IMR-90 (cell line): ENCODE measurements around the gene LAMB1. TPM values are rescaled to one million over a fixed set of nuclear protein-coding genes. Genes with fewer than 3 reads are reported as not detected.

ENCODE experiments used
- ATAC-seq: fragments of 200-7000 bp; cut with Tn5 transposase; 2 replicates; pipeline ENCODE4 v1.9.1; 2020; ENCODE audit warnings: low read depth, mild to moderate bottlenecking, moderate library complexity
- BruUV-seq: library from RNA; stranded (reverse); fragments of 400-500 nt; replicated peaks from 2 replicates; lab custom pipeline; 2021; lab: Mats Ljungman, UMichigan
- CTCF ChIA-PET: fragments of 300-600 bp; formaldehyde crosslinking; extraction: SDS; loops from one replicate; lab custom pipeline; 2021; ENCODE audit warnings: antibody characterized with exemption; lab: Yijun Ruan, JAX
- POLR2A ChIA-PET: fragments of 300-600 bp; sonication (Branson Sonifier 250); formaldehyde crosslinking; loops from one replicate; lab custom pipeline; 2022; ENCODE audit warnings: antibody characterized with exemption; ENCODE audit not compliant: unreplicated experiment; lab: Charles Lee
- DNase-seq: peaks from one replicate; pipeline ENCODE4 v3.0.0; 2013
- H2AFZ ChIP-seq: replicated peaks from 2 replicates; pipeline ENCODE3; 2013; ENCODE audit warnings: low read length, mild to moderate bottlenecking; ENCODE audit not compliant: poor library complexity
- H2AK5ac ChIP-seq: 2 replicates; pipeline ENCODE4 v1.6.1; 2013; ENCODE audit warnings: low read depth, low read length, inconsistent platforms
- H2AK9ac ChIP-seq: replicated peaks from 2 replicates; pipeline ENCODE3; 2013; ENCODE audit warnings: mild to moderate bottlenecking, low read depth, low read length, moderate library complexity; ENCODE audit not compliant: poor library complexity
- H2BK120ac ChIP-seq: 2 replicates; pipeline ENCODE4 v1.6.1; 2013; ENCODE audit warnings: low read depth, low read length, inconsistent platforms
- H2BK15ac ChIP-seq: 3 replicates; pipeline ENCODE4 v1.6.1; 2013; ENCODE audit warnings: low read depth, low read length, inconsistent platforms
- H2BK20ac ChIP-seq: 2 replicates; pipeline ENCODE4 v1.6.1; 2013; ENCODE audit warnings: low read depth, mild to moderate bottlenecking, inconsistent platforms, low read length, moderate library complexity
- H2BK5ac ChIP-seq: 2 replicates; pipeline ENCODE4 v1.6.1; 2013; ENCODE audit warnings: mild to moderate bottlenecking, low read depth, low read length, inconsistent platforms; ENCODE audit not compliant: poor library complexity, severe bottlenecking
- H3K14ac ChIP-seq: replicated peaks from 2 replicates; pipeline ENCODE4 v1.6.1; 2013; ENCODE audit warnings: low read depth, low read length, inconsistent platforms
- H3K18ac ChIP-seq: 2 replicates; pipeline ENCODE4 v1.6.1; 2013; ENCODE audit warnings: low read depth, low read length, control low read depth
- H3K23ac ChIP-seq: 2 replicates; pipeline ENCODE4 v1.6.1; 2013; ENCODE audit warnings: low read depth, low read length, inconsistent platforms
- H3K27ac ChIP-seq: 2 replicates; pipeline ENCODE4 v1.5.1; 2013; ENCODE audit warnings: mild to moderate bottlenecking, control low read depth, low read length; ENCODE audit not compliant: insufficient read depth
- H3K27me3 ChIP-seq: 2 replicates; pipeline ENCODE4 v1.6.1; 2013; ENCODE audit warnings: low read length; ENCODE audit not compliant: control insufficient read depth, insufficient read depth
- H3K36me3 ChIP-seq: 2 replicates; pipeline ENCODE4 v1.6.1; 2013; ENCODE audit warnings: low read length, mixed read lengths; ENCODE audit not compliant: control insufficient read depth, insufficient read depth
- H3K4ac ChIP-seq: 2 replicates; pipeline ENCODE4 v1.6.1; 2013; ENCODE audit warnings: low read depth, low read length, inconsistent platforms
- H3K4me1 ChIP-seq: 2 replicates; pipeline ENCODE4 v1.6.1; 2013; ENCODE audit warnings: low read length, mixed read lengths; ENCODE audit not compliant: control insufficient read depth, insufficient read depth
- H3K4me2 ChIP-seq: 2 replicates; pipeline ENCODE4 v1.6.1; 2013; ENCODE audit warnings: low read depth, mild to moderate bottlenecking, control low read depth, low read length, moderate library complexity
- H3K4me3 ChIP-seq: 2 replicates; pipeline ENCODE4 v1.5.1; 2013; ENCODE audit warnings: low read depth, mild to moderate bottlenecking, control low read depth, low read length, moderate library complexity; ENCODE audit not compliant: insufficient read depth
- H3K56ac ChIP-seq: 2 replicates; pipeline ENCODE4 v1.6.1; 2013; ENCODE audit warnings: low read length, inconsistent platforms; ENCODE audit not compliant: insufficient read depth; ENCODE audit errors: extremely low read depth
- H3K79me1 ChIP-seq, 2 experiments: 2 replicates each; pipeline ENCODE4 v1.6.1; 2013; ENCODE audit warnings: low read length in 2 of 2, inconsistent platforms in 1 of 2, low read depth in 1 of 2
- H3K9ac ChIP-seq: 2 replicates; pipeline ENCODE4 v1.6.1; 2013; ENCODE audit warnings: low read depth, low read length, control low read depth
- H3K9me1 ChIP-seq: 2 replicates; pipeline ENCODE4 v1.6.1; 2013; ENCODE audit warnings: low read length, inconsistent platforms; ENCODE audit not compliant: insufficient read depth
- H3K9me3 ChIP-seq: 2 replicates; pipeline ENCODE4 v1.6.1; 2013; ENCODE audit warnings: low read length; ENCODE audit not compliant: control insufficient read depth, insufficient read depth
- H4K20me1 ChIP-seq: 2 replicates; pipeline ENCODE4 v1.6.1; 2013; ENCODE audit warnings: low read length, inconsistent platforms; ENCODE audit not compliant: insufficient read depth
- H4K5ac ChIP-seq: 2 replicates; pipeline ENCODE4 v1.6.1; 2013; ENCODE audit warnings: mild to moderate bottlenecking, low read depth, low read length, control low read depth
- H4K8ac ChIP-seq, 2 experiments: 2 replicates each; pipeline ENCODE4 v1.6.1; 2013; ENCODE audit warnings: low read depth in 2 of 2, low read length in 2 of 2, control low read depth in 1 of 2, inconsistent platforms in 1 of 2
- H4K91ac ChIP-seq: 2 replicates; pipeline ENCODE4 v1.6.1; 2013; ENCODE audit warnings: low read depth, low read length, inconsistent platforms; ENCODE audit not compliant: insufficient read depth
- BHLHE40 ChIP-seq: fragments of 150-350 bp; IDR thresholded peaks from 2 replicates; pipeline ENCODE4 v1.6.1; 2016; ENCODE audit warnings: mild to moderate bottlenecking, low read depth, low read length
- CEBPB ChIP-seq: IDR thresholded peaks from 2 replicates; pipeline ENCODE4 v1.6.1; 2012; ENCODE audit warnings: low read depth, low read length, improper control_type of control experiment
- CTCF ChIP-seq: conservative IDR thresholded peaks from 2 replicates; pipeline ENCODE4 v1.5.1; 2012; ENCODE audit warnings: mild to moderate bottlenecking, low read depth, low read length, improper control_type of control experiment
- FOS ChIP-seq: fragments of 150-350 bp; IDR thresholded peaks from 2 replicates; pipeline ENCODE4 v1.6.1; 2016; ENCODE audit warnings: low read depth, low read length
- RFX5 ChIP-seq: IDR thresholded peaks from 2 replicates; pipeline ENCODE4 v1.8.0; 2012; ENCODE audit warnings: low read depth, mild to moderate bottlenecking, low read length, moderate library complexity
- SMC3 ChIP-seq: fragments of 150-350 bp; IDR thresholded peaks from 2 replicates; pipeline ENCODE4 v1.6.1; 2016; ENCODE audit warnings: low read depth, mild to moderate bottlenecking, antibody characterized with exemption, low read length, moderate library complexity
- WGBS, 2 experiments: methylation state at CpG; one replicate each; pipeline versions ENCODE4 v1.1.5 to v1.1.7; 2013; ENCODE audit warnings: missing lambda C conversion rate in 2 of 2; ENCODE audit not compliant: insufficient read length in 1 of 2; ENCODE audit errors: extremely low coverage in 2 of 2; 5-methylcytosine and 5-hydroxymethylcytosine counted together
- dilution Hi-C: fragments of 300-500 bp; cut with HindIII; formaldehyde crosslinking; loops from one replicate; pipeline ENCODE4 v1.14.3; 2018; ENCODE audit warnings: low sequenced_read_pairs; ENCODE audit not compliant: unreplicated experiment
- in situ Hi-C: fragments of 300-500 bp; cut with MboI; formaldehyde crosslinking; loops from 3 replicates; pipeline ENCODE4 v1.14.3; 2019; ENCODE audit warnings: low sequenced_read_pairs, inconsistent platforms, mixed read lengths
- intact Hi-C: fragments of 100-400 bp; cut with micrococcal nuclease; formaldehyde crosslinking; loops from 2 replicates; pipeline ENCODE4 v1.10.0; 2022
- polyA plus RNA-seq, 3 experiments: library from polyadenylated mRNA; depleted of rRNA; stranded (reverse); fragments of >200 nt; gene quantifications; 2 replicates each; pipeline ENCODE4 v1.2.3, GENCODE V29; 2012; ENCODE audit warnings: low replicate concordance in 1 of 3
- total RNA-seq: library from RNA; depleted of rRNA; stranded (reverse); fragments of >200 nt; gene quantifications from 2 replicates; pipeline ENCODE4 v1.2.3, GENCODE V29; 2012

The LAMB1 gene
- total and polyA plus RNA-seq, 2 of the 4 experiments (the other 2 are of a cell fraction), result 114 to 117 TPM

GRCh38 chr7:107884066-107884818 lies 118.7 kb downstream of the LAMB1 start:
- no peak overlapping the region for H2AK9ac ChIP-seq
- 78% methylated on average over 4 of the region's 6 CpGs; no CpG with 5 or more reads in 1 of the 2 experiments for WGBS, 2 experiments
- CTCF ChIA-PET, result interaction anchor here (0.7 to 1.7 kb wide), 2 partner anchors 9 to 326 kb away, joined by 4 read pairs; no protein-coding TSS in a partner anchor
- no peaks in the 10 kb centered on the region for H3K79me1 ChIP-seq
- intact Hi-C loops (no loop called here), in situ Hi-C loops (no loop called here), dilution Hi-C loops (no loop called here)
- H4K8ac ChIP-seq, result no peak overlapping the region
- POLR2A ChIA-PET, result no interaction called here
- no peak overlapping the region for H3K4me2 ChIP-seq
- H2BK15ac ChIP-seq, result no peak overlapping the region
- peaks cover 19% of the 10 kb centered on the region for H3K27me3 ChIP-seq
- H3K9me3 ChIP-seq, result no peaks in the 10 kb centered on the region
- H4K5ac ChIP-seq, result no peak overlapping the region
- no TSS peak for BruUV-seq
- no peak overlapping the region for H3K18ac ChIP-seq
- TF ChIP-seq RFX5, result no peak
- no peak for TF ChIP-seq CEBPB
- no peak for TF ChIP-seq SMC3
- no peak for TF ChIP-seq BHLHE40
- no peak for TF ChIP-seq FOS
- no peak for TF ChIP-seq CTCF
- H3K4ac ChIP-seq, result no peak overlapping the region
- H2AK5ac ChIP-seq, result no peak overlapping the region
- H3K56ac ChIP-seq, result no peak overlapping the region
- H2AFZ ChIP-seq, result no peak overlapping the region
- H2BK5ac ChIP-seq, result no peak overlapping the region
- no peak for DNase-seq
- no peaks in the 10 kb centered on the region for H3K9me1 ChIP-seq
- no peak overlapping the region for H3K4me3 ChIP-seq
- ATAC-seq, result no peak
- no peak overlapping the region for H2BK20ac ChIP-seq
- no peak overlapping the region for H3K23ac ChIP-seq
- no peak overlapping the region for H3K14ac ChIP-seq
- H3K36me3 ChIP-seq, result no peaks in the 10 kb centered on the region
- H4K20me1 ChIP-seq, result no peaks in the 10 kb centered on the region
- no peaks in the 10 kb centered on the region for H3K4me1 ChIP-seq
- H3K27ac ChIP-seq, result no peak overlapping the region
- H3K9ac ChIP-seq, result no peak overlapping the region
- H4K91ac ChIP-seq, result no peak overlapping the region
- no peak overlapping the region for H2BK120ac ChIP-seq
